ENCODE data around the gene BANF2.
"Not testable (repeated sequence)": the region's sequence is repeated elsewhere in the genome, so short reads cannot be mapped to it uniquely, and the experiment has no call there.

BANF2 gene

DNA sequence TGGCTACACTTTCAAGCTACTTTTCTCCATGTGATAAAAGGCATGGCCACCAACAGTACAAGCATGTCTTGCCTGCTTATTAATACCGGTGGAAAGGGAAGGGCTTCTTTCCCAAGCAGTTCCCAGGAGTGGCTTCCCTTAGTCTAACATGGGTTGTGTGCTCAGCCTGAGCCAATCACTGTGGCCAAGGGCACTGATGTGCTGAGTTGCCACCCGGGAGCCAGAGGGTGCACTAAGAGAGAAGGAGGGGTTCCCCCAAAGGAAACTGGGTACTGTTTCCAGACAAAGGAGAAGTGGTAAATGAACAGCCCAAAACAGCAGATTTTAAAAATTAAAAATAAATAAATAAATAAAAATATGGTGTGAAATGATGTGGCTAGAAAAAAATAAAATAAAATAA, 68.5 kb downstream of the BANF2 start:
- DNase-seq (ENCODE audit: extremely low spot score): no peak
- ChIA-PET CTCF (no interaction called here), POLR2A (no interaction called here)
- TF ChIP-seq BHLHE40 (IDR thresholded peaks at IDR 0.05; ENCODE audit: borderline replicate concordance) (no peak), FOXA1 (IDR thresholded peaks at IDR 0.05) (no peak), SP1 (IDR thresholded peaks at IDR 0.05) (no peak), FOXM1 (IDR thresholded peaks at IDR 0.05; ENCODE audit: borderline replicate concordance) (no peak), CTBP1 (IDR thresholded peaks at IDR 0.05; ENCODE audit: borderline replicate concordance) (no peak), HDGF (IDR thresholded peaks at IDR 0.05; ENCODE audit: borderline replicate concordance) (no peak), TARDBP (IDR thresholded peaks at IDR 0.05) (no peak), NFRKB (IDR thresholded peaks at IDR 0.05) (no peak), L3MBTL2 (conservative IDR thresholded peaks at IDR 0.05) (no peak), SUZ12 (IDR thresholded peaks at IDR 0.05) (no peak), ZNF384 (IDR thresholded peaks at IDR 0.05) (no peak), ELF4 (IDR thresholded peaks at IDR 0.05) (no peak), LEF1 (IDR thresholded peaks at IDR 0.05; ENCODE audit: borderline replicate concordance) (no peak), FOXK2 (IDR thresholded peaks at IDR 0.05) (no peak), ARNT (IDR thresholded peaks at IDR 0.05) (no peak)
- TF ChIP-seq, protein P1, sequence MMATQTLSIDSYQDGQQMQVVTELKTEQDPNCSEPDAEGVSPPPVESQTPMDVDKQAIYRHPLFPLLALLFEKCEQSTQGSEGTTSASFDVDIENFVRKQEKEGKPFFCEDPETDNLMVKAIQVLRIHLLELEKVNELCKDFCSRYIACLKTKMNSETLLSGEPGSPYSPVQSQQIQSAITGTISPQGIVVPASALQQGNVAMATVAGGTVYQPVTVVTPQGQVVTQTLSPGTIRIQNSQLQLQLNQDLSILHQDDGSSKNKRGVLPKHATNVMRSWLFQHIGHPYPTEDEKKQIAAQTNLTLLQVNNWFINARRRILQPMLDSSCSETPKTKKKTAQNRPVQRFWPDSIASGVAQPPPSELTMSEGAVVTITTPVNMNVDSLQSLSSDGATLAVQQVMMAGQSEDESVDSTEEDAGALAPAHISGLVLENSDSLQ (IDR thresholded peaks at IDR 0.05): no peak

DNA sequence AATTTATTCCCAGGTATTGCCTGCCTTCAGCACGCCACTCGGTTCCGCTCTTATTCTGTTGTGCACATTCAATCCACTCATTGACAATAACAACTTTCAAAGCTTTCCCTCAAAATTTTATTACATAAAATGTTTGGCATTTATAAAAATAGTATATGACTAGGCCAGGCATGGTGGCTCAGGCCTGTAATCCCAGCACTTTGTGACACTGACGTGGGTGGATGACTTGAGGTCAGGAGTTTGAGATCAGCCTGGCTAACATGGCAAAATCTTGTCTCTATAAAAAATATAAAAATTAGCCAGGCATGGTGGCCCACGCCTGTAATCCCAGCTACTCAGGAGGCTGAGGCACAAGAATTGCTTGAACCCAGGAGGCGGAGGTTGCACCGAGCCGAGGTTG, 70.0 kb downstream of the BANF2 start:
- CTCF ChIA-PET; DNase-seq (ENCODE audit: extremely low spot score); POLR2A ChIA-PET: not testable (repeated sequence)

DNA sequence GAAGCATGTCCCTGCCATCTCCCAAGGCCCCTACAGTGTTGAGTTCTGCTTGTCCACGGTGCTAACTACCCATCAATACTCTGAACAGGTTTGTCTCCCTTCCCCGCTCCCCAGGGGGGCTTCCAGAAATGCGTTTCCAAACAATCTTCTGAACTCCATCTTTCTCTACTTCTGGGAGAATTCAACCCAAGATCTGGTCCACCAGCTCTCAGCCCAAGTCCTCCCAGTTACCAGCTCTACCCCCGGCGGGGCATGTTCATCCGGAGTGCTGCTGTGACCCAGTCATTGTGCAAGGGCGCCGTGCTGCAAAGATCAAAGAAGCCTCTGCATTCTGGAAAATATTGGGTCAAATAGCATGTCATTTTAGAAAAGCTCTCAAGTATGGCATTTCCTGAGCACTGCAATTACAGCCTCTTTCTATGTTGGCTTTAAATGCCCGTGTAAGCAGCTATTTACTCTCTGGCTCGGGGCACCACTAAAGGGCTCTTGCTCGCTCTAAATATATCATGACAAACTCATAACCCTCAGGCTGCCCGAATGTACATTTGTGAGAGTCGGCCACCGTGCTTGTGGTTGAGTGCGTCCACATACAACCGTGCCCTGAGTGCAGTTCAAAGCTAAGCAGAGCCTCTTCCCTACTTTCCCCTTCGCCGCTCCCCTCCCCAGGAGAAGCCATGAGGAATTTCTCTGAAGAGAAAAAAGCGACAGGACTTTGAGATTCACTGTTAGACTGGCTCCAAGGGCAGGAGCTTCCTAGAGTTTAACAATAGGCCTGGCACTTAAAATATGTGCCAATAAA, 71.6 kb downstream of the BANF2 start:
- DNase-seq (ENCODE audit: extremely low spot score): no peak
- no peak for TF ChIP-seq ELF4 (IDR thresholded peaks at IDR 0.05)
- TF ChIP-seq, protein P1 (IDR thresholded peaks at IDR 0.05): no peak
- TF ChIP-seq NFRKB (IDR thresholded peaks at IDR 0.05): no peak
- TF ChIP-seq ZNF384 (IDR thresholded peaks at IDR 0.05): no peak
- no peak for TF ChIP-seq SUZ12 (IDR thresholded peaks at IDR 0.05)
- no peak for TF ChIP-seq FOXM1 (IDR thresholded peaks at IDR 0.05; ENCODE audit: borderline replicate concordance)
- TF ChIP-seq CTBP1 (IDR thresholded peaks at IDR 0.05; ENCODE audit: borderline replicate concordance): no peak
- TF ChIP-seq HDGF (IDR thresholded peaks at IDR 0.05; ENCODE audit: borderline replicate concordance): no peak
- TF ChIP-seq L3MBTL2 (conservative IDR thresholded peaks at IDR 0.05): no peak
- TF ChIP-seq FOXA1 (IDR thresholded peaks at IDR 0.05): no peak
- no peak for TF ChIP-seq LEF1 (IDR thresholded peaks at IDR 0.05; ENCODE audit: borderline replicate concordance)
- no peak for TF ChIP-seq BHLHE40 (IDR thresholded peaks at IDR 0.05; ENCODE audit: borderline replicate concordance)
- no peak for TF ChIP-seq FOXK2 (IDR thresholded peaks at IDR 0.05)
- TF ChIP-seq SP1 (IDR thresholded peaks at IDR 0.05): no peak
- TF ChIP-seq TARDBP (IDR thresholded peaks at IDR 0.05): no peak
- TF ChIP-seq ARNT (IDR thresholded peaks at IDR 0.05): no peak
- ChIA-PET POLR2A (no interaction called here), CTCF (interaction anchor here (0.7 to 1.2 kb wide), 2 partner anchors 38 to 89 kb away, joined by 3 read pairs; partner anchors contain the start of gene RRBP1)

DNA sequence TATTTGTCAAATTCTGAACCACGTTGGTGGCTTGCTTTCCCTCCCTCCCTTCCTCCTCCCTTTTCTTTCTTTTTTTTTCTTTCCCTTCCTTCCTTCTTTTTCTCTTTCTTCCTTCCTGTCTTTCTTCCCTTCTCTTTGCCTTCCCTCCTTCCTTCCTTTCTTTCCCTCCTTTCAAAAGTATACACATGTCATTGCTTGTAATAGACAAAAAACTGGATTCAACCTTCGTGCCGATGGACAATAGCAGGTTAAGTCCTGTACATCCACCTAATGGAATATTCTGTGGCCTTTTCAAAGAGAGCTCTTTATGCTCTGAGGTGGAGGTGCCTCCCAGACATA, 72.2 kb downstream of the BANF2 start:
- POLR2A ChIA-PET: no interaction called here
- DNase-seq (ENCODE audit: extremely low spot score): no peak
- TF ChIP-seq SP1 (IDR thresholded peaks at IDR 0.05) (no peak), ARNT (IDR thresholded peaks at IDR 0.05) (no peak), LEF1 (IDR thresholded peaks at IDR 0.05; ENCODE audit: borderline replicate concordance) (no peak), HDGF (IDR thresholded peaks at IDR 0.05; ENCODE audit: borderline replicate concordance) (no peak), L3MBTL2 (conservative IDR thresholded peaks at IDR 0.05) (no peak)
- TF ChIP-seq, protein P1 (IDR thresholded peaks at IDR 0.05): no peak
- CTCF ChIA-PET: interaction anchor here (0.7 kb wide), 1 partner anchor 38 kb away, joined by 3 read pairs; no protein-coding TSS in a partner anchor

DNA sequence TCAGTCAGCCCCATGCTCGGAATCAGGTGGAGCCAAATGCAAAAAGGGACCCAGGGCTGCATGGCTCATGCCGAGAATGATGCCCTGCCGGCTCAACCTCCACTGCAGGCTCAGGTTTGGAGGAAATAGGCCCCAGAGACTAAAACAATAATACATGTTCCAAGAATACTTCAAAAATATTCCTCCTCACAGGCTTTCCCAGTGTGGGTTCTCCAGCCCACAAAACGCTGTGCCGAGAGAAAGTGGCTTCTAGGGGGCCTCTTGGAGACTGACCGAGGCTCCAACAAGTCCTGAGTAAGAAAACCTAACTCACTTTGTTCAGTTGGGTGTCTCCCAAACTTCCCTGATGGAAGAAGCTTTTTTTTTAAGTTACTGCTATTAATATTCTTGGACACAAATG, 73.9 kb downstream of the BANF2 start:
- no peak for TF ChIP-seq TARDBP (IDR thresholded peaks at IDR 0.05)
- no peak for TF ChIP-seq HDGF (IDR thresholded peaks at IDR 0.05; ENCODE audit: borderline replicate concordance)
- no peak for TF ChIP-seq SP1 (IDR thresholded peaks at IDR 0.05)
- no peak for TF ChIP-seq LEF1 (IDR thresholded peaks at IDR 0.05; ENCODE audit: borderline replicate concordance)
- TF ChIP-seq FOXK2 (IDR thresholded peaks at IDR 0.05): no peak
- TF ChIP-seq BHLHE40 (IDR thresholded peaks at IDR 0.05; ENCODE audit: borderline replicate concordance): no peak
- TF ChIP-seq FOXM1 (IDR thresholded peaks at IDR 0.05; ENCODE audit: borderline replicate concordance): no peak
- no peak for TF ChIP-seq ELF4 (IDR thresholded peaks at IDR 0.05)
- TF ChIP-seq ARNT (IDR thresholded peaks at IDR 0.05): no peak
- TF ChIP-seq CTBP1 (IDR thresholded peaks at IDR 0.05; ENCODE audit: borderline replicate concordance): no peak
- no peak for TF ChIP-seq SUZ12 (IDR thresholded peaks at IDR 0.05)
- TF ChIP-seq, protein P1 (IDR thresholded peaks at IDR 0.05): no peak
- TF ChIP-seq ZNF384 (IDR thresholded peaks at IDR 0.05): no peak
- no peak for TF ChIP-seq FOXA1 (IDR thresholded peaks at IDR 0.05)
- TF ChIP-seq L3MBTL2 (conservative IDR thresholded peaks at IDR 0.05): no peak
- no peak for TF ChIP-seq NFRKB (IDR thresholded peaks at IDR 0.05)
- ChIA-PET POLR2A (no interaction called here), CTCF (no interaction called here)
- DNase-seq (ENCODE audit: extremely low spot score): no peak
